IMR-90 (cell line): ENCODE measurements around the gene MX1. TPM values are rescaled to one million over a fixed set of nuclear protein-coding genes. Genes with fewer than 3 reads are reported as not detected.

ENCODE experiments used
- ATAC-seq: fragments of 200-7000 bp; cut with Tn5 transposase; 2 replicates; pipeline ENCODE4 v1.9.1; 2020; ENCODE audit warnings: low read depth, mild to moderate bottlenecking, moderate library complexity
- BruUV-seq: library from RNA; stranded (reverse); fragments of 400-500 nt; replicated peaks from 2 replicates; lab custom pipeline; 2021; lab: Mats Ljungman, UMichigan
- CTCF ChIA-PET: fragments of 300-600 bp; formaldehyde crosslinking; extraction: SDS; loops from one replicate; lab custom pipeline; 2021; ENCODE audit warnings: antibody characterized with exemption; lab: Yijun Ruan, JAX
- POLR2A ChIA-PET: fragments of 300-600 bp; sonication (Branson Sonifier 250); formaldehyde crosslinking; loops from one replicate; lab custom pipeline; 2022; ENCODE audit warnings: antibody characterized with exemption; ENCODE audit not compliant: unreplicated experiment; lab: Charles Lee
- DNase-seq: peaks from one replicate; pipeline ENCODE4 v3.0.0; 2013
- H2AFZ ChIP-seq: replicated peaks from 2 replicates; pipeline ENCODE3; 2013; ENCODE audit warnings: low read length, mild to moderate bottlenecking; ENCODE audit not compliant: poor library complexity
- H2AK5ac ChIP-seq: 2 replicates; pipeline ENCODE4 v1.6.1; 2013; ENCODE audit warnings: low read depth, low read length, inconsistent platforms
- H2AK9ac ChIP-seq: replicated peaks from 2 replicates; pipeline ENCODE3; 2013; ENCODE audit warnings: mild to moderate bottlenecking, low read depth, low read length, moderate library complexity; ENCODE audit not compliant: poor library complexity
- H2BK120ac ChIP-seq: 2 replicates; pipeline ENCODE4 v1.6.1; 2013; ENCODE audit warnings: low read depth, low read length, inconsistent platforms
- H2BK15ac ChIP-seq: 3 replicates; pipeline ENCODE4 v1.6.1; 2013; ENCODE audit warnings: low read depth, low read length, inconsistent platforms
- H2BK20ac ChIP-seq: 2 replicates; pipeline ENCODE4 v1.6.1; 2013; ENCODE audit warnings: low read depth, mild to moderate bottlenecking, inconsistent platforms, low read length, moderate library complexity
- H2BK5ac ChIP-seq: 2 replicates; pipeline ENCODE4 v1.6.1; 2013; ENCODE audit warnings: mild to moderate bottlenecking, low read depth, low read length, inconsistent platforms; ENCODE audit not compliant: poor library complexity, severe bottlenecking
- H3K14ac ChIP-seq: replicated peaks from 2 replicates; pipeline ENCODE4 v1.6.1; 2013; ENCODE audit warnings: low read depth, low read length, inconsistent platforms
- H3K18ac ChIP-seq: 2 replicates; pipeline ENCODE4 v1.6.1; 2013; ENCODE audit warnings: low read depth, low read length, control low read depth
- H3K23ac ChIP-seq: 2 replicates; pipeline ENCODE4 v1.6.1; 2013; ENCODE audit warnings: low read depth, low read length, inconsistent platforms
- H3K27ac ChIP-seq: 2 replicates; pipeline ENCODE4 v1.5.1; 2013; ENCODE audit warnings: mild to moderate bottlenecking, control low read depth, low read length; ENCODE audit not compliant: insufficient read depth
- H3K27me3 ChIP-seq: 2 replicates; pipeline ENCODE4 v1.6.1; 2013; ENCODE audit warnings: low read length; ENCODE audit not compliant: control insufficient read depth, insufficient read depth
- H3K36me3 ChIP-seq: 2 replicates; pipeline ENCODE4 v1.6.1; 2013; ENCODE audit warnings: low read length, mixed read lengths; ENCODE audit not compliant: control insufficient read depth, insufficient read depth
- H3K4ac ChIP-seq: 2 replicates; pipeline ENCODE4 v1.6.1; 2013; ENCODE audit warnings: low read depth, low read length, inconsistent platforms
- H3K4me1 ChIP-seq: 2 replicates; pipeline ENCODE4 v1.6.1; 2013; ENCODE audit warnings: low read length, mixed read lengths; ENCODE audit not compliant: control insufficient read depth, insufficient read depth
- H3K4me2 ChIP-seq: 2 replicates; pipeline ENCODE4 v1.6.1; 2013; ENCODE audit warnings: low read depth, mild to moderate bottlenecking, control low read depth, low read length, moderate library complexity
- H3K4me3 ChIP-seq: 2 replicates; pipeline ENCODE4 v1.5.1; 2013; ENCODE audit warnings: low read depth, mild to moderate bottlenecking, control low read depth, low read length, moderate library complexity; ENCODE audit not compliant: insufficient read depth
- H3K56ac ChIP-seq: 2 replicates; pipeline ENCODE4 v1.6.1; 2013; ENCODE audit warnings: low read length, inconsistent platforms; ENCODE audit not compliant: insufficient read depth; ENCODE audit errors: extremely low read depth
- H3K79me1 ChIP-seq, 2 experiments: 2 replicates each; pipeline ENCODE4 v1.6.1; 2013; ENCODE audit warnings: low read length in 2 of 2, inconsistent platforms in 1 of 2, low read depth in 1 of 2
- H3K9ac ChIP-seq: 2 replicates; pipeline ENCODE4 v1.6.1; 2013; ENCODE audit warnings: low read depth, low read length, control low read depth
- H3K9me1 ChIP-seq: 2 replicates; pipeline ENCODE4 v1.6.1; 2013; ENCODE audit warnings: low read length, inconsistent platforms; ENCODE audit not compliant: insufficient read depth
- H3K9me3 ChIP-seq: 2 replicates; pipeline ENCODE4 v1.6.1; 2013; ENCODE audit warnings: low read length; ENCODE audit not compliant: control insufficient read depth, insufficient read depth
- H4K20me1 ChIP-seq: 2 replicates; pipeline ENCODE4 v1.6.1; 2013; ENCODE audit warnings: low read length, inconsistent platforms; ENCODE audit not compliant: insufficient read depth
- H4K5ac ChIP-seq: 2 replicates; pipeline ENCODE4 v1.6.1; 2013; ENCODE audit warnings: mild to moderate bottlenecking, low read depth, low read length, control low read depth
- H4K8ac ChIP-seq, 2 experiments: 2 replicates each; pipeline ENCODE4 v1.6.1; 2013; ENCODE audit warnings: low read depth in 2 of 2, low read length in 2 of 2, control low read depth in 1 of 2, inconsistent platforms in 1 of 2
- H4K91ac ChIP-seq: 2 replicates; pipeline ENCODE4 v1.6.1; 2013; ENCODE audit warnings: low read depth, low read length, inconsistent platforms; ENCODE audit not compliant: insufficient read depth
- FOS ChIP-seq: fragments of 150-350 bp; IDR thresholded peaks from 2 replicates; pipeline ENCODE4 v1.6.1; 2016; ENCODE audit warnings: low read depth, low read length
- MAFK ChIP-seq: IDR thresholded peaks from 2 replicates; pipeline ENCODE4 v1.6.1; 2012; ENCODE audit warnings: low read depth, low read length, improper control_type of control experiment
- MAZ ChIP-seq: IDR thresholded peaks from 2 replicates; pipeline ENCODE4 v1.6.1; 2012; ENCODE audit warnings: low read depth, mild to moderate bottlenecking, low read length, improper control_type of control experiment, moderate library complexity, borderline replicate concordance
- MXI1 ChIP-seq: IDR thresholded peaks from 2 replicates; pipeline ENCODE4 v1.6.1; 2012; ENCODE audit warnings: low read depth, mild to moderate bottlenecking, low read length, moderate library complexity, borderline replicate concordance
- NFE2L2 ChIP-seq: fragments of 150-350 bp; IDR thresholded peaks from 2 replicates; pipeline ENCODE4 v1.6.1; 2016; ENCODE audit warnings: low read depth, mild to moderate bottlenecking, low read length
- POLR2A ChIP-seq: IDR thresholded peaks from 2 replicates; pipeline ENCODE4 v1.6.1; 2012; ENCODE audit warnings: mild to moderate bottlenecking, low read depth, low read length
- RAD21 ChIP-seq: IDR thresholded peaks from 2 replicates; pipeline ENCODE4 v1.6.1; 2012; ENCODE audit warnings: low read length, improper control_type of control experiment
- RCOR1 ChIP-seq: IDR thresholded peaks from 2 replicates; pipeline ENCODE4 v1.6.1; 2012; ENCODE audit warnings: mild to moderate bottlenecking, low read length, improper control_type of control experiment; ENCODE audit not compliant: insufficient replicate concordance
- RFX5 ChIP-seq: IDR thresholded peaks from 2 replicates; pipeline ENCODE4 v1.8.0; 2012; ENCODE audit warnings: low read depth, mild to moderate bottlenecking, low read length, moderate library complexity
- WGBS, 2 experiments: methylation state at CpG; one replicate each; pipeline versions ENCODE4 v1.1.5 to v1.1.7; 2013; ENCODE audit warnings: missing lambda C conversion rate in 2 of 2; ENCODE audit not compliant: insufficient read length in 1 of 2; ENCODE audit errors: extremely low coverage in 2 of 2; 5-methylcytosine and 5-hydroxymethylcytosine counted together
- dilution Hi-C: fragments of 300-500 bp; cut with HindIII; formaldehyde crosslinking; loops from one replicate; pipeline ENCODE4 v1.14.3; 2018; ENCODE audit warnings: low sequenced_read_pairs; ENCODE audit not compliant: unreplicated experiment
- in situ Hi-C: fragments of 300-500 bp; cut with MboI; formaldehyde crosslinking; loops from 3 replicates; pipeline ENCODE4 v1.14.3; 2019; ENCODE audit warnings: low sequenced_read_pairs, inconsistent platforms, mixed read lengths
- intact Hi-C: fragments of 100-400 bp; cut with micrococcal nuclease; formaldehyde crosslinking; loops from 2 replicates; pipeline ENCODE4 v1.10.0; 2022
- polyA plus RNA-seq, 3 experiments: library from polyadenylated mRNA; depleted of rRNA; stranded (reverse); fragments of >200 nt; gene quantifications; 2 replicates each; pipeline ENCODE4 v1.2.3, GENCODE V29; 2012; ENCODE audit warnings: low replicate concordance in 1 of 3
- total RNA-seq: library from RNA; depleted of rRNA; stranded (reverse); fragments of >200 nt; gene quantifications from 2 replicates; pipeline ENCODE4 v1.2.3, GENCODE V29; 2012
- TF ChIP-seq, protein P1 (sequence below): conservative IDR thresholded peaks from 2 replicates; pipeline ENCODE4 v1.5.1; 2012; ENCODE audit warnings: mild to moderate bottlenecking, low read depth, low read length, improper control_type of control experiment
- TF ChIP-seq, protein P2 (sequence below): fragments of 150-350 bp; IDR thresholded peaks from 2 replicates; pipeline ENCODE4 v1.6.1; 2017; ENCODE audit warnings: mild to moderate bottlenecking, antibody characterized with exemption, low read length, low read depth

Gene MX1
- total and polyA plus RNA-seq, 2 of the 4 experiments (the other 2 are of a cell fraction) = 1.0 to 2.5 TPM

GRCh38 chr21:41458121-41458520, 32.1 kb downstream of the MX1 start:
- POLR2A ChIA-PET = no interaction called here
- peak; percentile 8 for DNase-seq

More at GRCh38 chr21:41458121-41458520, 32.1 kb downstream of the MX1 start:
- intact Hi-C loops (no loop called here), in situ Hi-C loops (loop anchor here (10.0 kb wide), 1 partner anchor 333 kb away; no protein-coding TSS in a partner anchor), dilution Hi-C loops (no loop called here)
- no peak overlapping the region for H2BK120ac ChIP-seq
- H2AFZ ChIP-seq = no peak overlapping the region
- no peaks in the 10 kb centered on the region for H3K27me3 ChIP-seq
- CTCF ChIA-PET = interaction anchor here (2.0 kb wide), 1 partner anchor 175 kb away, joined by 7 read pairs; no protein-coding TSS in a partner anchor
- H3K4me1 ChIP-seq = no peaks in the 10 kb centered on the region
- H2BK15ac ChIP-seq = no peak overlapping the region
- no peak overlapping the region for H3K27ac ChIP-seq
- H3K9me3 ChIP-seq = no peaks in the 10 kb centered on the region
- no peak overlapping the region for H3K56ac ChIP-seq
- H3K4ac ChIP-seq = no peak overlapping the region
- H4K91ac ChIP-seq = no peak overlapping the region
- no peak overlapping the region for H2BK5ac ChIP-seq
- no CpG with 5 or more reads among the region's 6 CpGs for WGBS, 2 experiments
- H3K79me1 ChIP-seq = no peaks in the 10 kb centered on the region
- H3K18ac ChIP-seq = no peak overlapping the region
- no peak overlapping the region for H3K23ac ChIP-seq
- no peak for ATAC-seq
- H2AK9ac ChIP-seq = no peak overlapping the region
- TF ChIP-seq RAD21 (no peak), RCOR1 (no peak), RFX5 (no peak), POLR2A (no peak), NFE2L2 (no peak), MAFK (no peak), FOS (no peak), MAZ (no peak), MXI1 (no peak)
- TF ChIP-seq, protein P1, sequence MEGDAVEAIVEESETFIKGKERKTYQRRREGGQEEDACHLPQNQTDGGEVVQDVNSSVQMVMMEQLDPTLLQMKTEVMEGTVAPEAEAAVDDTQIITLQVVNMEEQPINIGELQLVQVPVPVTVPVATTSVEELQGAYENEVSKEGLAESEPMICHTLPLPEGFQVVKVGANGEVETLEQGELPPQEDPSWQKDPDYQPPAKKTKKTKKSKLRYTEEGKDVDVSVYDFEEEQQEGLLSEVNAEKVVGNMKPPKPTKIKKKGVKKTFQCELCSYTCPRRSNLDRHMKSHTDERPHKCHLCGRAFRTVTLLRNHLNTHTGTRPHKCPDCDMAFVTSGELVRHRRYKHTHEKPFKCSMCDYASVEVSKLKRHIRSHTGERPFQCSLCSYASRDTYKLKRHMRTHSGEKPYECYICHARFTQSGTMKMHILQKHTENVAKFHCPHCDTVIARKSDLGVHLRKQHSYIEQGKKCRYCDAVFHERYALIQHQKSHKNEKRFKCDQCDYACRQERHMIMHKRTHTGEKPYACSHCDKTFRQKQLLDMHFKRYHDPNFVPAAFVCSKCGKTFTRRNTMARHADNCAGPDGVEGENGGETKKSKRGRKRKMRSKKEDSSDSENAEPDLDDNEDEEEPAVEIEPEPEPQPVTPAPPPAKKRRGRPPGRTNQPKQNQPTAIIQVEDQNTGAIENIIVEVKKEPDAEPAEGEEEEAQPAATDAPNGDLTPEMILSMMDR = no peak
- TF ChIP-seq, protein P2, sequence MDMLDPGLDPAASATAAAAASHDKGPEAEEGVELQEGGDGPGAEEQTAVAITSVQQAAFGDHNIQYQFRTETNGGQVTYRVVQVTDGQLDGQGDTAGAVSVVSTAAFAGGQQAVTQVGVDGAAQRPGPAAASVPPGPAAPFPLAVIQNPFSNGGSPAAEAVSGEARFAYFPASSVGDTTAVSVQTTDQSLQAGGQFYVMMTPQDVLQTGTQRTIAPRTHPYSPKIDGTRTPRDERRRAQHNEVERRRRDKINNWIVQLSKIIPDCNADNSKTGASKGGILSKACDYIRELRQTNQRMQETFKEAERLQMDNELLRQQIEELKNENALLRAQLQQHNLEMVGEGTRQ = no peak
- no peak overlapping the region for H2AK5ac ChIP-seq
- no peaks in the 10 kb centered on the region for H3K9me1 ChIP-seq
- H3K9ac ChIP-seq = no peak overlapping the region
- no peaks in the 10 kb centered on the region for H4K20me1 ChIP-seq
- no peak overlapping the region for H3K4me2 ChIP-seq
- no peak overlapping the region for H4K5ac ChIP-seq
- no peak overlapping the region for H2BK20ac ChIP-seq
- no peak overlapping the region for H3K14ac ChIP-seq
- no peak overlapping the region for H4K8ac ChIP-seq
- H3K4me3 ChIP-seq = no peak overlapping the region
- H3K36me3 ChIP-seq = no peaks in the 10 kb centered on the region
- no TSS peak for BruUV-seq
